ENCODE results near the gene SYNE1.
"Not testable (repeated sequence)": the region's sequence is repeated elsewhere in the genome, so short reads cannot be mapped to it uniquely, and the experiment has no call there.

The SYNE1 gene

GRCh38 chr6:152112491-152113261 is 524.5 kb downstream of the SYNE1 start:
- no peak for DNase-seq (ENCODE audit: low read depth in 1 of 2, low spot score in 1 of 2)

GRCh38 chr6:152110886-152111820 is 526.0 kb downstream of the SYNE1 start:
- DNase-seq (ENCODE audit: low read depth in 1 of 2, low spot score in 1 of 2) = no peak

GRCh38 chr6:152107973-152108372 is 529.2 kb downstream of the SYNE1 start:
- DNase-seq (ENCODE audit: low read depth in 1 of 2, low spot score in 1 of 2) = no peak

DNA sequence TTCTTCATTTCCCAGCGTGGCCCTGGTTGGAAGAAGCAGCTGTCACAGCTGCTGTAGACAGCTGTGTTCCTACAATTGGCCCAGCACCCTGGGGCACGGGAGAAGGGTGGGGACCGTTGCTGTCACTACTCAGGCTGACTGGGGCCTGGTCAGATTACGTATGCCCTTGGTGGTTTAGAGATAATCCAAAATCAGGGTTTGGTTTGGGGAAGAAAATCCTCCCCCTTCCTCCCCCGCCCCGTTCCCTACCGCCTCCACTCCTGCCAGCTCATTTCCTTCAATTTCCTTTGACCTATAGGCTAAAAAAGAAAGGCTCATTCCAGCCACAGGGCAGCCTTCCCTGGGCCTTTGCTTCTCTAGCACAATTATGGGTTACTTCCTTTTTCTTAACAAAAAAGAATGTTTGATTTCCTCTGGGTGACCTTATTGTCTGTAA is 537.0 kb downstream of the SYNE1 start:
- no peak for DNase-seq (ENCODE audit: low read depth in 1 of 2, low spot score in 1 of 2)

DNA sequence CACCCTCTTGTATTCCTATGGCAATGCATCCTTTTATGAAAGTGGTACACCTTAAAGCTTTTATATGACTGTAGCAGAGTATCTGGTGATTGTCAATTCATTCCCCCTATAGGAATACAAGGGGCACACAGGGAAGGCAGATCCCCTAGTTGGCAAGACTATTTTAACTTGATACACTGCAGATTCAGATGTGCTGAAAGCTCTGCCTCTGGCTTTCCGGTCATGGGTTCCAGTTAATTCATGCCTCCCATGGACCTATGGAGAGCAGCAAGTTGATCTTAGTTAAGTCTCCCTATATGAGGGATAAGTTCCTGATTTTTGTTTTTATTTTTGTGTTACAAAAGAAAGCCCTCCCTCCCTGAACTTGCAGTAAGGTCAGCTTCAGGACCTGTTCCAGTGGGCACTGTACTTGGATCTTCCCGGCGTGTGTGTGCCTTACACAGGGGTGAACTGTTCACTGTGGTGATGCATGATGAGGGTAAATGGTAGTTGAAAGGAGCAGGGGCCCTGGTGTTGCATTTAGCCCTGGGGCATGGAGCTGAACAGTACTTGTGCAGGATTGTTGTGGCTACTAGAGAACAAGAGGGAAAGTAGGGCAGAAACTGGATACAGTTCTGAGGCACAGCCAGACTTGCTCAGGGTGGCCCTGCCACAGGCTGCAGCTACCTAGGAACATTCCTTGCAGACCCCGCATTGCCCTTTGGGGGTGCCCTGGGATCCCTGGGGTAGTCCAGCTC is 537.5 kb downstream of the SYNE1 start:
- no peak for DNase-seq (ENCODE audit: low read depth in 1 of 2, low spot score in 1 of 2)

DNA sequence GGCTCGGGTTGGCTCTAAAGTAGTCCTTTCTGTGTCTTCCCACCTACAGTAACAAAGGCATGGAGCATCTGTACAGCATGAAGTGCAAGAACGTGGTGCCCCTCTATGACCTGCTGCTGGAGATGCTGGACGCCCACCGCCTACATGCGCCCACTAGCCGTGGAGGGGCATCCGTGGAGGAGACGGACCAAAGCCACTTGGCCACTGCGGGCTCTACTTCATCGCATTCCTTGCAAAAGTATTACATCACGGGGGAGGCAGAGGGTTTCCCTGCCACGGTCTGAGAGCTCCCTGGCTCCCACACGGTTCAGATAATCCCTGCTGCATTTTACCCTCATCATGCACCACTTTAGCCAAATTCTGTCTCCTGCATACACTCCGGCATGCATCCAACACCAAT is 538.5 kb downstream of the SYNE1 start:
- no peak for DNase-seq (ENCODE audit: low read depth in 1 of 2, low spot score in 1 of 2)

DNA sequence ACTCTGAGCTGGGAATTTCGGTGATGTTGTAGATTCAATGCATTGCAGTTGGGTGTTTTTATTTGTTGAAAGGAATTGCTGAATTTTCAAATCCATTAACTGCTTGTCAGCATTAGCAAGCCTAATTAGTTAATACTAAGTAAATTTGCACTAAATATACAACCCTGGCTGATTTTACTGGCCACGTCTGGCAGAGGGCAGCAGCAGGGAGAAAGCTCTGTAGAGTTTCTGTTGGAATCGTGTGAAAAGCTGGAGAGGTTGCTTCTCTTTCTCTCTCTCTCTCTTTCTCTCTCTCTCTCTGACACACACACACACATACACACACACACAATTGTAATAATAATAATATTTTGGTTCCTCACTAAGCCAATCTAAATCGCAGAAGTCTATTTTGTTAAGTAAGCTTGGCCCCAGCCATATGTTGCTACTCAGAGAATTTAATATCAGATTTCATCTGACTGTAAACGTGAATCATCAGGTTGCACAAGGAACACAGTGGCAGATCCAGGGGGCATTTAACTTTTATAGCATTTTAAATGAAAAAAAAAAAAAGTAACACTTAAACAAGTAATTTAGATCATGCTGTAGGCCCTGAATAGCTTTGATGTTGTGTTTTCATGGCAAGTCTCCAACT is 540.2 kb downstream of the SYNE1 start:
- DNase-seq (ENCODE audit: low read depth in 1 of 2, low spot score in 1 of 2) = no peak

- DNase-seq (ENCODE audit: low read depth in 1 of 2, low spot score in 1 of 2) = no peak
Measured at GRCh38 chr6:152094992-152095592, 542.1 kb downstream of the SYNE1 start.

DNA sequence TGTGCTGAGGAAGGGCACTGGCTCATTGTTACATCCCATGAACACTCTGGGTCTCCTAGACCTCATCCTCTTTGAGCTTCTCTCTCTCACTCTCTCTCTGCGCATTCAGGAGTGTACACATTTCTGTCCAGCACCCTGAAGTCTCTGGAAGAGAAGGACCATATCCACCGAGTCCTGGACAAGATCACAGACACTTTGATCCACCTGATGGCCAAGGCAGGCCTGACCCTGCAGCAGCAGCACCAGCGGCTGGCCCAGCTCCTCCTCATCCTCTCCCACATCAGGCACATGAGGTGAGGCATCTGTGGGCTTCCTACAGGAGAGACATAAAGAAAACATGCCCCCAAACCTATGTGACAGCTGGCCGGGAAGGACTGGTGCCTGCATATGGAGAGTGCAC is 542.9 kb downstream of the SYNE1 start:
- no peak for DNase-seq (ENCODE audit: low read depth in 1 of 2, low spot score in 1 of 2)

DNA sequence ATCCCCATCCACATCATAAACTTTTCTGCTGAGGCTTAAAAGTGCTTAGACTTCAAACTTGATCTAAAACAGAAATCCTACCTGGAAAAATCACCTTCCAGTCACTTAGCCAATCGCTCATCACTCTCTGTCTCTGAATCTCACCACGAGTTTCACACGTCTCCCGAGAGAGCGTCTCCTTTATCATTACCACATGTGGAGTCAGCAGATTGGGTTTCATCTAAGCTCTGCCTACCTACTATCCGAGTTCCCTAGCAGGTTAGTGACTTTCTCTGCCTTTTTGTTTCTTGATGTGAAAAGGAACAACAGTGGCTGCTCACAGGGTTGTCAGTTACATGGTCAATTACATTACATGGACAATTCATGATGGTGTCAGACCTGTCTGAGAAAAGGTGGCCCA is 543.5 kb downstream of the SYNE1 start:
- DNase-seq (ENCODE audit: low read depth in 1 of 2, low spot score in 1 of 2) = no peak

DNA sequence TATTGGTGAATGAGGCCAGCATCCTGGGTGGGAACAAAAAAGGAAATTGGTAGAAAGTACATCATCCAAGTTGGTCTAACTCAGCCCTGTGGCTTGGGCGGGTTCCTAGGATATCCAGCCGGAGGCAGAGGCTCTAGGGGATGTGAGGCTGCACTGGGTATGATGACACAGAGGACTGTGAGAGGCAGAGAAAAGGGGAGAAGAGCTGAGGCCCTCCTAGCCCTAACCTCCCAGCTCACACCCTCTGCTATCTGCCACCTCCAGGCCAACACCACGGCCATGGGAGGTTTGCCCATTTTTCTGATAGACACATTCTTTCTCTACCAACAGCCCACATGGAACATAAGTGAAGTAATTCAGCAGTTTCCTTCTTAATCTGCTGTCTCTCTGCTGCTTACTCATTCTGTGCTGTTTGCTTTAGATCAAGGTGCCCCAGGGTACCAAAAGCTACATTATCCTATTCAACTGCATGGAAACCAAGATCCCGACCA is 545.3 kb downstream of the SYNE1 start:
- no peak for DNase-seq (ENCODE audit: low read depth in 1 of 2, low spot score in 1 of 2)

- no peak for DNase-seq (ENCODE audit: low read depth in 1 of 2, low spot score in 1 of 2)
Measured at GRCh38 chr6:152091201-152091600, 546.0 kb downstream of the SYNE1 start.

DNA sequence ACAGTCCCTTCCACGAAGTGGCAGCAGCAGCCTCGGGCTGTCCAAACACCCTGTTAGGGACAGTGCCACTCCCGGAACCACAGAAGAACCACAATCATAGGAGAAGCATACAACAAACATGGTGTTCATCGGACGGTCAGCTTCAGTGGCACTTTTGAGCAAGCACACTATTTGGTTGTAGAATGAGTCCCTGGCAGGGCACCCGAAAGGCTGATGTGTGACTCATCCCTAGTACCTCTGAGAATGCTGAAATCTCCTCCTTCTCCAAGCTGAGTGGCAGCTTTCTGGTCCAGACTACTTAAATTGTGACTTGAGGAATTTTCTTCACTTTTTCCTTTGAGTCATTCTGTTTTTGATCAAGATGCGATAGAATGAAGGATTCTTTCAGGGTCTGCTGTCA is 547.2 kb downstream of the SYNE1 start:
- DNase-seq (ENCODE audit: low read depth in 1 of 2, low spot score in 1 of 2) = no peak

DNA sequence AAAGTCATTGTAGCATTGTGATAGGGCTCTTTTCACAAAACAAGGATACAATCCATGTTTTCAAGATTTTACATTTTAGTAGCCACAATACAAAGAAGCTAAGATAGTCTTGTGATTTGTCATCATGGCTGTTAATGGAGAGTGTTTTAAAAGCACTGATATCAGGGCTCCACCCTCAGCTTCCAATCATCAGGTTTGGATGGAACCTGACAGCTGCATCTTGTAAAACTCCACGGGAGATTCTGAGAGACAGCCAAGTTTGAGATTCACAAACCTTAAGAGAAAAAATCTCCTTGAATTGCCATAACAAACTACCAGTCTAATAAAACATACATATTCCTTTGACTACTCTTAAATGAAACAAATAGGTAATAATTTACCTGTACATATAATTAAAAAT is 549.5 kb downstream of the SYNE1 start:
- DNase-seq (ENCODE audit: low read depth in 1 of 2, low spot score in 1 of 2) = no peak

GRCh38 chr6:152087096-152087495 is 550.1 kb downstream of the SYNE1 start:
- no peak for DNase-seq (ENCODE audit: low read depth in 1 of 2, low spot score in 1 of 2)

- DNase-seq (ENCODE audit: low read depth in 1 of 2, low spot score in 1 of 2) = no peak
Measured at GRCh38 chr6:152086223-152086873, 550.8 kb downstream of the SYNE1 start.

DNA sequence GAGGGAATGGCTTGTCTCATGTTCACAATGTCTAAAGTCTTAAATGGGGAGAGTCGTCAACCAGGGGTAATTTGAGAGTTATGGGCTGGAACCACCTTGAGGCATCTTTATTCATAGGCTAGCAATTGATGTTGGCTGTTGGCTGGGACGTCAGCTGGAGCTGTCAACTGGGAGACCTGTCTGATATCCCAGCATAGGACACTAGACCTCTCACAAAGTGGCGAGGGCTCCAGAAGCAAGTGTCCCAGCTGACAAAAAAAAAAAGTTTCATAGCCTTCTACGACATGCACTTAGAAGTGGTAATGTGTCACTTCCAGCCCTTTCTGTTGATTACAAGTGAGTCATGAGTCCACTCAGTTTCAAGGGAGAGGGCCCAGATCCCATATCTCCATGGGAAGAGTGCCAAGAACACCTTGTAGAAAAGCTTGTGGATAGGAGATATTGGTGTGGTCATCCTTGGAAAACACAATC is 551.7 kb downstream of the SYNE1 start:
- no peak for DNase-seq (ENCODE audit: low read depth in 1 of 2, low spot score in 1 of 2)

DNA sequence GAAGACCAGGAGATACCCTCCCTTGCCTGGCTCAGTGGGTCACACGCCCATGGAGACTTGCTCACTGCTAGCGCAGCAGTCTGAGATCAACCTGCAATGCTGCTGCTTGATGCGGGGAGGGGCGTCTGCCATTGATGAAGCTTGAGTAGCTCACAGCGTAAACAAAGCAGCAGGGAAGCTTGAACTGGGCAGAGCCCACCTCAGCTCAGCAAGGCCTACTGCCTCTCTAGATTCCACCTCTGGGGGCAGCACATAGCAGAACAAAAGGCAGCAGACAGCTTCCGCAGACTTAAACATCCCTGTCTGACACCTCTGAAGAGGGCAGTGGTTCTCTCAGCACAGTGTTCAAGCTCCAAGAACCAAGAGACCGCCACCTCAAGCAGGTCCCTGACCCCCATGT is 558.4 kb downstream of the SYNE1 start:
- DNase-seq (ENCODE audit: low read depth in 1 of 2, low spot score in 1 of 2) = no peak

DNA sequence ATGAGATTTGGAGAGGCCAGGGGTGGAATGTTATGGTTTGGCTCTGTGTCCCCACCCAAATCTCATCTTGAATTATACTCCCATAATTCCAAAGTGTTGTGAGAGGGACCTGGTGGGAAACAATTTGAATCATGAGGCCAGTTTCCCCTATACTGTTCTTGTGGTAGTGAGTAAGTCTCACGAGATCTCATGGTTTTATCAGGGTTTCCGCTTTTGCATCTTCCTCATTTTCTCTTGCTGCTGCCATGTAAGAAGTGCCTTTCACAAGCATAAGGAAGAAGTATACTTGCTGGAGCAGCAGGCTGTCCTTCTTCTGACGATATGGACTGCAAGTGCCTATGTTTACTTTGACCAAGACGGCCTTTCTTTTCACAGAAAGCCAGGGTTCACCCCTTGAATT is 559.2 kb downstream of the SYNE1 start:
- no peak for DNase-seq (ENCODE audit: low read depth in 1 of 2, low spot score in 1 of 2)

- not testable (repeated sequence) for DNase-seq (ENCODE audit: low read depth in 1 of 2, low spot score in 1 of 2)
Measured at GRCh38 chr6:152076242-152076641, 560.9 kb downstream of the SYNE1 start.
